Forelimb muscle (tissue), 1 donor: ENCODE data around the gene CLEC4D. TPM values are rescaled to one million over a fixed set of nuclear protein-coding genes. Genes with fewer than 3 reads are reported as not detected.
"Not testable (repeated sequence)": the region's sequence is repeated elsewhere in the genome, so short reads cannot be mapped to it uniquely, and the experiment has no call there.

ENCODE experiments used
- DNase-seq: peaks from one replicate; pipeline ENCODE4 v3.0.0-alpha.2; 2013; ENCODE audit warnings: low read depth
- polyA plus RNA-seq: library from polyadenylated mRNA; unstranded; fragments of 120-200 nt; gene quantifications from one replicate; pipeline ENCODE4 v1.2.1, GENCODE V29; 2013; ENCODE audit not compliant: insufficient read length

CLEC4D gene
- 0.23 TPM for polyA plus RNA-seq

- no peak for DNase-seq
These were observed at the start of gene CLEC4D for GRCh38 chr12:8513256-8513655. CLEC4D (plus strand) TSS chr12:8513503; CDS start chr12:8513733, 230 bp downstream.

GRCh38 chr12:8465301-8465996 is 47.9 kb upstream of the CLEC4D start:
- DNase-seq = no peak

GRCh38 chr12:8466241-8466640 is 47.1 kb upstream of the CLEC4D start:
- no peak for DNase-seq

- DNase-seq = no peak
These were observed 42.2 kb upstream of the CLEC4D start for GRCh38 chr12:8471090-8471489.

GRCh38 chr12:8475508-8476203 is 37.6 kb upstream of the CLEC4D start:
- DNase-seq = no peak

GRCh38 chr12:8482571-8483061 is 30.7 kb upstream of the CLEC4D start:
- DNase-seq = no peak

- DNase-seq = no peak
These were observed 30.2 kb upstream of the CLEC4D start for GRCh38 chr12:8483079-8483478.

- no peak for DNase-seq
These were observed 21.4 kb upstream of the CLEC4D start for GRCh38 chr12:8491646-8492530.

- DNase-seq = peak; percentile 36
These were observed 20.2 kb upstream of the CLEC4D start for GRCh38 chr12:8493084-8493483.

GRCh38 chr12:8495671-8496070 is 17.6 kb upstream of the CLEC4D start:
- DNase-seq = not testable (repeated sequence)

GRCh38 chr12:8496074-8496473 is 17.2 kb upstream of the CLEC4D start:
- DNase-seq = not testable (repeated sequence)

GRCh38 chr12:8499616-8500015 is 13.7 kb upstream of the CLEC4D start:
- DNase-seq = no peak

GRCh38 chr12:8501720-8502119 is 11.6 kb upstream of the CLEC4D start:
- no peak for DNase-seq

GRCh38 chr12:8504351-8504750 is 9.0 kb upstream of the CLEC4D start:
- no peak for DNase-seq

- DNase-seq = no peak
These were observed 5.7 kb upstream of the CLEC4D start for GRCh38 chr12:8507596-8507995.

- no peak for DNase-seq
These were observed 5.1 kb upstream of the CLEC4D start for GRCh38 chr12:8508223-8508622.

- no peak for DNase-seq
These were observed 4.1 kb upstream of the CLEC4D start for GRCh38 chr12:8508910-8509841.

GRCh38 chr12:8517971-8518370 is 4.7 kb downstream of the CLEC4D start:
- no peak for DNase-seq

GRCh38 chr12:8519171-8519570 is 5.9 kb downstream of the CLEC4D start:
- no peak for DNase-seq

- DNase-seq = no peak
These were observed 14.2 kb downstream of the CLEC4D start for GRCh38 chr12:8527250-8528130.
